AG04450 (cell line): ENCODE results near the gene PARD3. TPM values are rescaled to one million over a fixed set of nuclear protein-coding genes. Genes with fewer than 3 reads are reported as not detected.

ENCODE experiments used
- CTCF ChIA-PET: fragments of 300-600, 350-600 bp; formaldehyde crosslinking; extraction: SDS; loops from one replicate; lab custom pipeline; 2022; ENCODE audit warnings: antibody characterized with exemption, inconsistent platforms; lab: Charles Lee
- POLR2A ChIA-PET: fragments of 350-600 bp; formaldehyde crosslinking; extraction: SDS; loops from one replicate; lab custom pipeline; 2021; ENCODE audit warnings: antibody characterized with exemption, inconsistent platforms; lab: Yijun Ruan, JAX
- DNase-seq: peaks from one replicate; pipeline ENCODE4 v3.0.0-alpha.2; 2011; ENCODE audit warnings: low read depth, low spot score
- H3K27ac ChIP-seq: one replicate; pipeline ENCODE4 v1.5.1; 2012; ENCODE audit warnings: low read depth, low read length, control low read depth
- H3K27me3 ChIP-seq: one replicate; pipeline ENCODE4 v1.6.0; 2012; ENCODE audit warnings: low read length; ENCODE audit not compliant: control insufficient read depth, insufficient read depth
- H3K4me3 ChIP-seq: 2 replicates; pipeline ENCODE4 v1.5.1; 2011; ENCODE audit warnings: mild to moderate bottlenecking, low read depth, low read length, control low read depth
- H3K9me3 ChIP-seq: 2 replicates; pipeline ENCODE4 v1.5.1; 2012; ENCODE audit warnings: low read length; ENCODE audit not compliant: control insufficient read depth, insufficient read depth
- CTCF ChIP-seq: IDR thresholded peaks from 2 replicates; pipeline ENCODE4 v1.5.1; 2011; ENCODE audit warnings: low read depth, low read length, control low read depth, inconsistent platforms
- polyA plus RNA-seq: library from polyadenylated mRNA; depleted of rRNA; stranded (reverse); fragments of >200 nt; gene quantifications from 2 replicates; pipeline ENCODE4 v1.2.3, GENCODE V29; 2011

Gene PARD3
- polyA plus RNA-seq, 1 experiment = 43.1 TPM

GRCh38 chr10:34406463-34407323, 408.4 kb downstream of the PARD3 start:
- ChIA-PET CTCF (no interaction called here), POLR2A (no interaction called here)
- H3K9me3 ChIP-seq = no peaks in the 10 kb centered on the region
- no peaks in the 10 kb centered on the region for H3K27me3 ChIP-seq
- H3K27ac ChIP-seq = no peak overlapping the region
- no peak overlapping the region for H3K4me3 ChIP-seq
- TF ChIP-seq CTCF = no peak
- DNase-seq = no peak

- TF ChIP-seq CTCF = no peak
- Histone ChIP-seq H3K9me3 (no peaks in the 10 kb centered on the region), H3K4me3 (no peak overlapping the region), H3K27me3 (no peaks in the 10 kb centered on the region), H3K27ac (no peak overlapping the region)
- ChIA-PET CTCF (no interaction called here), POLR2A (no interaction called here)
- DNase-seq = no peak
Measured at GRCh38 chr10:34405611-34406462, 409.3 kb downstream of the PARD3 start.

- POLR2A ChIA-PET = no interaction called here
- no peaks in the 10 kb centered on the region for H3K9me3 ChIP-seq
- no peak overlapping the region for H3K4me3 ChIP-seq
- CTCF ChIA-PET = no interaction called here
- H3K27me3 ChIP-seq = no peaks in the 10 kb centered on the region
- peak; percentile 53 for DNase-seq
- no peak overlapping the region for H3K27ac ChIP-seq
- no peak for TF ChIP-seq CTCF
Measured at GRCh38 chr10:34403512-34403911, 411.6 kb downstream of the PARD3 start.

GRCh38 chr10:34400075-34400474, 415.0 kb downstream of the PARD3 start:
- Histone ChIP-seq H3K4me3 (no peak overlapping the region), H3K27me3 (no peaks in the 10 kb centered on the region), H3K27ac (no peak overlapping the region), H3K9me3 (no peaks in the 10 kb centered on the region)
- no peak for TF ChIP-seq CTCF
- no peak for DNase-seq
- POLR2A ChIA-PET = no interaction called here
- CTCF ChIA-PET = interaction anchor here (0.6 to 0.7 kb wide), 2 partner anchors 46 to 615 kb away, joined by 4 to 5 read pairs; no protein-coding TSS in a partner anchor
